ENCODE results near the gene NFASC.

GRCh38 chr1:205056188-205056611, 185.5 kb downstream of the NFASC start:
- TF ChIP-seq CTCF (IDR thresholded peaks at IDR 0.05): no peak
- TF ChIP-seq POLR2A (IDR thresholded peaks at IDR 0.05): no peak

Data from adrenal gland (tissue), 5 donors.